ENCODE data around the gene OR2T1.

GRCh38 chr1:248388426-248388825, 14.4 kb upstream of the OR2T1 start:
- TF ChIP-seq SP2 (IDR thresholded peaks at IDR 0.05; ENCODE audit: low read length) (no peak), USF2 (IDR thresholded peaks at IDR 0.05; ENCODE audit: low read length) (no peak), CTCF (IDR thresholded peaks at IDR 0.05; ENCODE audit: control extremely low read depth in 1 of 3, insufficient read depth in 1 of 3, low read depth in 1 of 3, low read length in 3 of 3) (no peak), EZH2 (IDR thresholded peaks at IDR 0.05; ENCODE audit: low read depth, low read length, severe bottlenecking) (no peak), POLR2A (IDR thresholded peaks at IDR 0.05; ENCODE audit: control extremely low read depth in 1 of 2, low read depth in 2 of 2, low read length in 2 of 2) (no peak), RFX5 (IDR thresholded peaks at IDR 0.05; ENCODE audit: borderline replicate concordance, low read depth, low read length) (no peak), SP1 (IDR thresholded peaks at IDR 0.05; ENCODE audit: low read depth, low read length) (no peak), RAD21 (IDR thresholded peaks at IDR 0.05 in 1 of 2, conservative IDR thresholded peaks at IDR 0.05 in 1 of 2; ENCODE audit: low read depth in 2 of 2, low read length in 2 of 2) (no peak), TAF1 (IDR thresholded peaks at IDR 0.05; ENCODE audit: low read depth, low read length) (no peak), BACH1 (IDR thresholded peaks at IDR 0.05; ENCODE audit: low read length) (no peak)
